GM08714 (cell line): Measurements from ENCODE around the gene MYOM3.

Experiments used
- H3K4me3 ChIP-seq: fragments of 200-500 bp; sonication (Bioruptor generic); 2 replicates; pipeline ENCODE4 v1.5.1; 2014; ENCODE audit warnings: mild to moderate bottlenecking, low read length, inconsistent platforms
- ZNF274 ChIP-seq: IDR thresholded peaks from 2 replicates; pipeline ENCODE4 v1.6.1; 2012; ENCODE audit warnings: mild to moderate bottlenecking, low read depth, low read length

The MYOM3 gene

DNA sequence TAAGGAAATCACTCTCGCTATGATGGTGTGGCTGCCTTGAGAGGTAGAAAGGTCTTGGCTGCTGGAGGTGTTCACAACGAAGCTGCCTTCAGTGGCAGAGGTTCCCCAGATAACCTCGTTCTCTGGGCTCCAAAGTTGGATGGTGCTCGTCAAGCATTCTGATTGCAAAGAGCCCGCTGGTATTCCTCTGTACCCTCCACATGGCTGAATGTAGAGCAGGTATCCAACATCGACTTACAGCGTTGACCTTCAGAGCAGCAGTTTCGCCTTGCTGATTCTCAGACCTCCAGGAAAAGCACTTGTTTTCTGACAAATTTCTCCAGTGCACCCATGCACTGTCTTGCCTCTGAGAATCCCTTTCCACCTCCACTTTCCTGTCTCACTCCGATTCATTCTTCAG is 35.3 kb upstream of the MYOM3 start:
- TF ChIP-seq ZNF274 = no peak
- H3K4me3 ChIP-seq = no peak overlapping the region

DNA sequence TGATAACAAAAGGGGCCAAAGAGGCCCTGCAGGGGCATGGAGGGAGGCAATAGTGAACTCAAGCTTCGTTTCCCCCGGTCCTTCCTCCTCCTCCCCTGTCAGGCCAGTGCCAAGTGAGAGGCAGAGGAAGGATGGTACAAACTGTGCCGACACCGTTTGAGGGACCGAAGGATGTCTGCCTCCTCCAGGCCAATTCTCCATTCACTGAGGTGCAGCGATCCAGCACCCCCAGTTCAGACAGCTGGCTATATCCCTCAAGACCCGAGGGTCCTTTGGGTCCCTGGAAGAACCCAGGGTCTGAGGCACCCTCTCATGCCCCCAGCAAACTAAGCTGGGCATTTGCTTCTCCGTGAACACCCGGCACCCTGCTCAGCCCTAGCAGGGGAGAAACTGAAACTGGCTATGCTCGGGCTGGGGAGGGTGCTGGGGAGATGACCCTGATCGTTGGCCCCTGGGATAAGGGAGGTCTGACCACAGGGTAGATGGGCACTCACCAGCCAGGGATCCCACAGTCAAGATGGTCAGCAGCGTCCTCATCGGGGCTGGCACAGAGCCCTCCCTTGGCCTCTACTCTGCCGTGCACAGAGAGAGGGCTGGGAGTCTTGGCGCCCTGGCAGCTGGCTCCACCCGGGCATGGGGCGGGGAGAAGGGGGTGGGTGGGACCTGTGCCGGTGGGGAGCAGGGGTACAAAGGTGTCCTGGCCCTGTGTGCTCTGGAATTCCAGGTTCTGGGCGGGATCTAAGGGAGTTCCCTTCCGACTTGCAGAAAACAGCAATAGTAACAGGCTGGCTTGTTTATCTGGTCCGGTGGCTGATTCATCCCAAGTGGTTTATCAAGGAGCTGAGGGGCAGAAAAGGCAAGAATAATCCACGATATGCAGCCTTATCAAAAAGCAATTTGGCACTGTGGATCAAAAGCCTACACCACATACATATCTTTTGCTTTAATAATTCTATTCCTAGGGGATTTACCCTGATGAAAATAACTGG is 30.9 kb upstream of the MYOM3 start, which contains the start of gene IL22RA1:
Gene IL22RA1, minus strand, starts transcription at position 595 of the 989 bp plus-strand sequence. Its CDS starts 58 bp downstream, at position 537.
- H3K4me3 ChIP-seq = no peak within 1 kb of the TSS

DNA sequence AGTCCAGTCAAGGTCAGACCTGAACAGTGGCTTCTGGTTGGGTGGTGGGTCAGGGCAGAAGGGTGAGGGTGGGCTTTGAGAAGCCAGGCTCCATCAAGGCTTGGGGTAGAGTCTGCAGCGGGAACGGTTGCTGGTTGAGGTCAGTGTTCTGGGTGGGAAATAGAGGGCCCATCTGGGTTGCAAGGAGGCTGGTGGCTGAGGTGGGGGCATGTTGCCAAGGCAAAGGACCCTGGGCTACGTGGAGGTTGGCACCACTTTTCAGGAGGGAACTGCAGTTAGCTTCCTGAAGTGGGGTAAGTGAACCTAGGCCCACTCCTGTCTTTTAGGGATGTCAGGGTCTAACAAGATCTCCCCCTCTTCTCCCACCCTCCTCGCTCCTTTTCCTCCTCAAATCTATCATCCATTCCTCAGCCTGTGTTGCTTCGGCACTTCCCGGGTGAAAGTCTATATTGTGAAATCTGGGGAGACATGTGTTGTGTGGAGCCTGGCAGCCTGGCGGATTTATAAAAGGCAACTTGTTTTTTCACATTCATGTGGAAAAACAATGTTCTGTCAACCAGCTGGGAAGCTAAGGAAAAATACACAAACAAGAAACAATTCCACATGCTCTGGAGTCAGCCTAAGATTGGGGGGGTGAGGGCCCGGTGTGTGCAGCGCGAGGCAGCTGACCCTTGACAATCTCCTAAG is 29.5 kb upstream of the MYOM3 start:
- no peak for TF ChIP-seq ZNF274
- H3K4me3 ChIP-seq = no peak overlapping the region

More for the DNA sequence above, 30.9 kb upstream of the MYOM3 start, which contains the start of gene IL22RA1:
- no peak for TF ChIP-seq ZNF274

DNA sequence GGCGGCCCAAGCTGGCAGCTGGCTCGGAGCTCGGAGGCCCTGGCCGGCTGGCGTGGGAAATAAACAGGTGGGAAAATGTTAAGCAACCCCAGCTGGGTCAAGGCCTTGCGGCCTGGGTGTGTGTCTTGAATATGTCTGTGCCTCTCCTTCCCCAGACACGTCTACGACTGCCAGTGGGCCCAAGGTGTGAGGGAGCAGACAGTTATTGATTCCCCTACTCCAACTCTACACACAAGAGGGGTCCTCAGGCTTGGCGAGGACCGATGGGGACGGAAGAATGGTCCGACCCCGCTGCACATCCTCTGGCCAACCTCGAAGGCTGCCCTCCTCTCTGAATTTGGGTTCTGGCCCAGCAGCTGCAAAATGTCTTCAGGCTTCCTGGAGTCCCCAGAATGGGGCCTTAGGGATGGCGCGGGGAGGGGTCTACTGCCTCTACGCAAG is 28.8 kb upstream of the MYOM3 start:
- no peak for TF ChIP-seq ZNF274
- H3K4me3 ChIP-seq = no peak overlapping the region

DNA sequence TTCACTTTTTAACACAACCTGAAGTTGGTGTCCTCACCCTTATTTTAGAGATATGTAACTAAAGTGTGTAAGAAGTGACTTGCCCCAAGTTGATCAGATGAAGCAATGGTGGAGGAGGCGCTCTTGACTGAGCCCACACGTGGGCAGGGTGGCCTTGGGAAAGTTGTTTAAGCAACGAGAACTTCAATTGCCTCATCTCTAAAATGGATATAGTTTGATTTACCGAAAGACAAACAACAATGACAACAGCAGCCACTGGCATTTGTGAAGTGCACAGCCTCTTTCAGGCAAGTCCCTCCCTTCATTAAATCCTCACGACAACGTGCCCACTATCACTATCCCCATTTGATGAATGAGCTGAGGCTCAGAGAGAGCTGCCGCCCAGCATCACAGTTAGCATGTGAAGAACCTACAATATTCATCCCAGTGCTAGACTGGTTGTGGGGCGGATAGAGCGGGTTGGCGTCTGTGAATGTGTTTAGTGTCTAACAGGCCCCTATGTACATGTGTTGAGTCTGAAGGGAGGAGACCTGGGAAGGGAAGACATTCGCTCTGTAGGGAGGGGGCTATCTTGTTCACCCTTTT is 28.0 kb upstream of the MYOM3 start:
- no peak overlapping the region for H3K4me3 ChIP-seq
- TF ChIP-seq ZNF274 = no peak

DNA sequence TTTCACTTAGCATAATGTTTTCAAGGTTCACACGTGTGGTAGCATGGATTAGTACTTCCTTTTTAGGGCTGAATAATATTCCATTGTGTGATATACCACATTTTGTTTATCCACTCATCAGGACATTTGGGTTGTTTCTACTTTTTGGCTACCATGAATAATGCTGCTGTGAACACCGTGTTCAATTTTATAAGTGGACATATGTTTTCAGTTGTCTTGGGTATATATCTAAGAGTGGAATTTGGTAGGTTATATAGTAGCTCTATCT is 27.2 kb upstream of the MYOM3 start:
- no peak overlapping the region for H3K4me3 ChIP-seq
- TF ChIP-seq ZNF274 = no peak

DNA sequence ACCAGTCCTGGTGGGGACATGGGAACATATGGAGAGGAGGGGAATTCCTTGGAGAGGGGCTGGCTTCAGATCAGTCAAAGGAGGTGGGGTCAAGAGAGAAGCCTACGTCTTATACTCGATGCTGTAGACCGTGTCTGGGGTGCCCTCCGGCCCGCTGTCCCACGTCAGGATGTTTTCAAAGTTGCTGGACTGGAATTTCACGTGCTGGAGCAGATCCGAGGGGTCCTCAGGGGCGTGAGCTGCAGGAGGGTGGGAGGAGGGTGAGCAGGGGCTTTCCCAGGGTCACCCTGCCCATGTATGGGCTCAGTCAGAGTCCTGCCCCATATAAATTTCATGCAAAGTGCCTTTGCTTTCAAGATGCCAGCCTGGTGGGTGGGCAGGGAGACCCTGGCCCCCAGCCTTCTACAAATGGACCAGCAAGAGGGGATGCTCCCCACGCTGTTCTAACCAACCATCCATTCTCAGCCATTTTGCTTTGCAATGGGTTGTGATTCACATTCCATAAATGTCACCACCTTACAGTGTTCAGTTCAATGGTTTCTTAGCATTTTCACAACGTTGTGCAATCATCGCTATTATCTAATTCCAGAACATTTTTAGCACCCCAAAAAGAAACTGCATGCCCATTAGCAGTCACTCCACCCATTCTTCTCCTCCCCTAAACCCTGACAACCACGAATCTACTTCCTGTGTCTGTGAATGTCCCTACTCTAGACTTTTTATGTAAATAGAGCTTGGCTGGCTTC is 26.7 kb upstream of the MYOM3 start:
- H3K4me3 ChIP-seq = no peak overlapping the region
- TF ChIP-seq ZNF274 = no peak

DNA sequence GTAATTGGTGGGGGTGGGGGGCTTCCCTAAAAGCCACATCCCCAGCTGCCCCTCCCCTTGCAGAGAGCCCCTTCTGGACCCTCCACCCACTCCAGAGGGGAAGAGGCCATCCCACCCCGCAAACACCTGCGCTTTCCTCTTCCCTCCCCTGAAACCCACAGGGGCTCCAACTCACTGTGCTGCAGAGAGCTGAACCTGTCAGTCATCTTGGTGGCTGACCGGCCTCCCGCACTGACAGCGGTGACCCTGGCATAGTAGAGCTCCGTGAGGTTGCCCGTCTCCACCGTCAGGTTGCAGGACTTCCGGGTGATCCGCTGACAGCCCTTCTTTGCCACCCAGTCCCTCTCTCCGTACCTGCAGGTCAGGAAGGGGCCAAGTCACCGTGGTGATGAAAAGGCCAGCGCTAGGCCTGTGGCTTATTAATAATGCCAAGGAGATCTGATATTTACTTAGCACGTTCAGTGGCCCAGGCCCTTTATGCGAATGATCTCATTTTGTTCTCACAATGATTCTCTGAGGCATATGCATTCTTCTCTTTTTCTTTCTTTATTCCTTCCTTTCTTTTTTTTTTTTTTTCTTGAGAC is 25.1 kb upstream of the MYOM3 start:
- TF ChIP-seq ZNF274 = no peak

DNA sequence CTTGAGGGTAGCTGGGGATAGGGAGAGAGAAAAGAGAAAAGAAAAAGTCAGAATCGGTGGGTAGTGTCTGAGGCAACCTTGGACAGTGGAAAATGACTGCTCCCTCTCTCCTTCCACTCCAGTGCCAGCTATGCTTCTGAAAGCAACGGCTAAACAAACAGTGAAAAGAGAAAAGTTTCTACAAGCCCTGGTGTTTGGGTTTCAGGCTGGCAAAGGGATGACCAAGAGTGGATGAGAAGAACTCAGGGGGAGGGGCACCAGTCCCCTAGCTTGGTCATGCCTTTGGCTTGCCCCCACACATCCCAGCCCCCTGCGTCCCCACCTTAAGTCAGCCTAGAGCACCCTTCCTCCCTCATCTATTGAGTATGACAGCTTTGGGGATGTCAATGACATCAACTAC is 22.4 kb upstream of the MYOM3 start:
- H3K4me3 ChIP-seq = no peak overlapping the region
- TF ChIP-seq ZNF274 = no peak

More for the DNA sequence above, 25.1 kb upstream of the MYOM3 start:
- H3K4me3 ChIP-seq = no peak overlapping the region

DNA sequence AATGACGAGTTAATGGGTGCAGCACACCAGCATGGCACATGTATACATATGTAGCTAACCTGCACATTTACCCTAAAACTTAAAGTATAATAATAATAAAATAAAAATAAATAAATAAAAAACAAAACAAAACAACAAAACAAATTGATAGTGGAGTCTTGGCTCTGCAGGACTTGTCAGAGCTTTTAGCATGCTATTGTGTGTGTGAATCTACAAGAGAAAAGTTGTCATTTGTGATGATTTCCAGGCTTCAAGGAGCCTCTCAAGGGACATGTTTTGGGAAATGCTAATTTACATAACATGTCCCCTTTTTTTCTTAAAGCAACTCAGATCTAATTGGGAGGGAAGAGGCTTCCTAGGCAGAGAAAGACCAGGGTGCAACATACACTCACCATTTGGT is 21.9 kb upstream of the MYOM3 start:
- no peak for TF ChIP-seq ZNF274
- no peak overlapping the region for H3K4me3 ChIP-seq

DNA sequence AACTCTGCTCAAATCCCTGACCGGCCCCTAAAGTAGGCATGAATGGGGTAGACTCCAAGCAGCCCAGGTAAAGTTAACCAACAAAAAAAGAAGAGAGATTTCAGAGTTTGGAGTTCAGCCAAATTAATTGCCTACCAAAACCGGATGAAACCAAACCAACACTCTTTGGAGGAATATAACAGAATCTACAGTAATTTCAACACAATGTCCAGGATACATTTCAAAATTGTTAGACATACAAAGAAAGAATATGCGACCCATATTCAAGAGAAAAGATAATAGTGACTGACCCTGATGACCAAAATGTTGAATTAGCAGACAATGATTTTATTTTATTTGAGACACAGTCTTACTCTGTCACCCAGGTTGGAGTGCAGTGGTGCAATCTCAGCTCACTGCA is 18.4 kb upstream of the MYOM3 start:
- TF ChIP-seq ZNF274 = no peak

DNA sequence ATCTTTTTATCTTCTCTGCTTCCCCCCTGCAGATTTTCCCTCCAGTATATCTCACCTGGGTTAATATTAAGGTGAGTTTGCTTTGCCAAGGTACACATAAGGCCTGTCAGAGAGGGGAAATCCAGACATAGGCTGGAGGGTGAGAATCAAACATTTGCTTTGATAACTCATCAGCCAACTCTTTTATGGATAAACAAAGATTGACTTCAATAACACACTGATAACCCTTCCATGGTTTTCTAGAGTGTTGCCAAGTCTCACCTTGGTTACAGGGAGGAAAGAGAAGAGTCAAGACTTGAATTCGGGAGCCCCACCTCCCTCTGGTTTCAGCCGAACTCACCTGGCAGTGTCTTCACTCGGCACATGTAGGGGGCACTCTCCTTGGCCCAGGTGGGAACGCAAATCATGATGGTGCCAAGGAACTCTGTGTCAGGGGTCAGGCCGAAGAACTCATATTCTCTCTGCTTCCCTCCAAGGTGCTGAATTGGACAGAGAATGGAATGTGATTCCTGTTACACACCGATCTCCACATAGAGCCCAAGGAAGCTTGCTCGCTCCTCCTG is 15.9 kb upstream of the MYOM3 start:
- no peak for TF ChIP-seq ZNF274
- H3K4me3 ChIP-seq = no peak overlapping the region

More for the DNA sequence above, 18.4 kb upstream of the MYOM3 start:
- no peak overlapping the region for H3K4me3 ChIP-seq

DNA sequence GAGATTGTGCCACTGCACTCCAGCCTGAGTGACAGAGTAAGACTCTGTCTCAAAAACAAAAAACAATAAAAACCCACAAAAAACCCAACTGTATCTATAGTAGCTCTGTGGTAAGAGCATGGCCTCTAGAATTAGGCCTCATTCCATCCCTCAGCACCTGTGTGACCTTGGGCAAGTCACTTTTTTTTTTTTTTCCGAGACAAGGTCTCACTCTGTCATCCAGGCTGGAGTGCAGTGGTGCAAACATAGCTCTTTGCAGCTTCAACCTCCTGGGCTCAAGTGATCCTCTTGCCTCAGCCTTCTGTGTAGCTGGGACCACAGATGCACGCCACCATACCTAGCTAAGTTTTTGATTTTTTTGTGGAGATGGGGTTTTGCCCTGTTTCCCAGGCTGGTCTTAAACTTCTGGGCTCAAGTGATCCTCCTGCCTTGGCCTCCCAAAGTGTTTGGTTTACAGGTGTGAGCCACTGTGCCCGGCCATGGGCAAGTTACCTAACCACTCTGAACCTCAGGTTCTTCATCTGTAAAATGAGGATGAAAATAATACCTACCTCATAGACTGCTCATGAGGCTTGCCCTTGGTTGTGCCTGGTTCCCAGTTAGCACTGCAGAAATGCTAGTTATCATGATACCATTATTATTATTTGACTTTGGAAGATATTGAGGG is 15.3 kb upstream of the MYOM3 start:
- H3K4me3 ChIP-seq = no peak overlapping the region
- TF ChIP-seq ZNF274 = no peak
